ENCODE results near the gene OPN5. TPM values are rescaled to one million over a fixed set of nuclear protein-coding genes. Genes with fewer than 3 reads are reported as not detected.
"Not testable (repeated sequence)": the region's sequence is repeated elsewhere in the genome, so short reads cannot be mapped to it uniquely, and the experiment has no call there.

Gene OPN5
- not detected for total RNA-seq

- peaks cover 33% of the 10 kb centered on the region for H3K27me3 Mint-ChIP-seq
These were observed at the start of gene OPN5 for GRCh38 chr6:47781732-47782131. TSS of gene OPN5 (plus strand) at chr6:47782032. CDS start at chr6:47782067, 35 bp downstream.

GRCh38 chr6:47733879-47734558 is 47.8 kb upstream of the OPN5 start:
- H3K36me3 Mint-ChIP-seq (ENCODE audit: low read depth) = no peaks in the 10 kb centered on the region
- no peak overlapping the region for H3K4me3 Mint-ChIP-seq
- ChIA-PET CTCF (interaction anchor here (0.5 to 1.6 kb wide), 2 partner anchors 9 to 103 kb away, joined by 6 read pairs; no protein-coding TSS in a partner anchor), POLR2A (interaction anchor here (0.9 kb wide), 1 partner anchor 54 kb away, joined by 4 read pairs; no protein-coding TSS in a partner anchor)
- peak; percentile 31 for DNase-seq
- H3K27ac Mint-ChIP-seq = no peak overlapping the region
- H3K9me3 Mint-ChIP-seq = no peaks in the 10 kb centered on the region
- H3K27me3 Mint-ChIP-seq = peaks cover 4% of the 10 kb centered on the region
- H3K4me1 Mint-ChIP-seq = peaks cover 3% of the 10 kb centered on the region

More at GRCh38 chr6:47781732-47782131, at the start of gene OPN5:
- no peak within 1 kb of the TSS for H3K4me3 Mint-ChIP-seq
- ChIA-PET CTCF (interaction anchor here (1.9 to 3.6 kb wide), 2 partner anchors 150 to 152 kb away, joined by 5 to 17 read pairs; no protein-coding TSS in a partner anchor), POLR2A (no interaction called here)
- H3K4me1 Mint-ChIP-seq = peaks cover 14% of the 10 kb centered on the region
- DNase-seq = no peak
- H3K36me3 Mint-ChIP-seq (ENCODE audit: low read depth) = no peaks in the 10 kb centered on the region
- H3K9me3 Mint-ChIP-seq = no peaks in the 10 kb centered on the region
- H3K27ac Mint-ChIP-seq = no peak within 1 kb of the TSS

- DNase-seq = no peak
- Mint-ChIP-seq H3K4me1 (no peaks in the 10 kb centered on the region), H3K9me3 (no peaks in the 10 kb centered on the region), H3K27ac (no peak overlapping the region), H3K4me3 (no peak overlapping the region), H3K27me3 (peaks cover 4% of the 10 kb centered on the region), H3K36me3 (ENCODE audit: low read depth) (no peaks in the 10 kb centered on the region)
- CTCF ChIA-PET = interaction anchor here (1.6 kb wide), 1 partner anchor 104 kb away, joined by 6 read pairs; no protein-coding TSS in a partner anchor
- POLR2A ChIA-PET = interaction anchor here (0.9 kb wide), 1 partner anchor 53 kb away, joined by 4 read pairs; no protein-coding TSS in a partner anchor
These were observed 46.9 kb upstream of the OPN5 start for GRCh38 chr6:47734831-47735481.

GRCh38 chr6:47736083-47736700 is 45.6 kb upstream of the OPN5 start:
- ChIA-PET POLR2A (no interaction called here), CTCF (no interaction called here)
- Mint-ChIP-seq H3K9me3 (no peaks in the 10 kb centered on the region), H3K4me1 (no peaks in the 10 kb centered on the region), H3K27ac (no peak overlapping the region), H3K4me3 (no peak overlapping the region), H3K27me3 (peaks cover 4% of the 10 kb centered on the region), H3K36me3 (ENCODE audit: low read depth) (no peaks in the 10 kb centered on the region)
- DNase-seq = no peak

- DNase-seq = no peak
- H3K27ac Mint-ChIP-seq = no peak overlapping the region
- H3K4me3 Mint-ChIP-seq = no peak overlapping the region
- ChIA-PET CTCF (no interaction called here), POLR2A (no interaction called here)
- peaks cover 4% of the 10 kb centered on the region for H3K27me3 Mint-ChIP-seq
- no peaks in the 10 kb centered on the region for H3K9me3 Mint-ChIP-seq
- H3K4me1 Mint-ChIP-seq = peaks cover 8% of the 10 kb centered on the region
- no peaks in the 10 kb centered on the region for H3K36me3 Mint-ChIP-seq (ENCODE audit: low read depth)
These were observed 44.4 kb upstream of the OPN5 start for GRCh38 chr6:47737406-47737805.

- H3K4me1 Mint-ChIP-seq = peaks cover 8% of the 10 kb centered on the region
- H3K27ac Mint-ChIP-seq = no peak overlapping the region
- no peak for DNase-seq
- H3K27me3 Mint-ChIP-seq = no peaks in the 10 kb centered on the region
- ChIA-PET POLR2A (no interaction called here), CTCF (no interaction called here)
- no peaks in the 10 kb centered on the region for H3K9me3 Mint-ChIP-seq
- H3K4me3 Mint-ChIP-seq = no peak overlapping the region
- no peaks in the 10 kb centered on the region for H3K36me3 Mint-ChIP-seq (ENCODE audit: low read depth)
These were observed 41.1 kb upstream of the OPN5 start for GRCh38 chr6:47740714-47741113.

GRCh38 chr6:47741807-47742206 is 40.0 kb upstream of the OPN5 start:
- DNase-seq = no peak
- ChIA-PET CTCF (no interaction called here), POLR2A (no interaction called here)
- no peaks in the 10 kb centered on the region for H3K36me3 Mint-ChIP-seq (ENCODE audit: low read depth)
- H3K9me3 Mint-ChIP-seq = no peaks in the 10 kb centered on the region
- H3K27me3 Mint-ChIP-seq = no peaks in the 10 kb centered on the region
- H3K4me1 Mint-ChIP-seq = peaks cover 8% of the 10 kb centered on the region
- no peak overlapping the region for H3K4me3 Mint-ChIP-seq
- no peak overlapping the region for H3K27ac Mint-ChIP-seq

- H3K4me3 Mint-ChIP-seq = no peak overlapping the region
- H3K27me3 Mint-ChIP-seq = no peaks in the 10 kb centered on the region
- ChIA-PET POLR2A (no interaction called here), CTCF (no interaction called here)
- DNase-seq = no peak
- no peaks in the 10 kb centered on the region for H3K9me3 Mint-ChIP-seq
- H3K4me1 Mint-ChIP-seq = peaks cover 8% of the 10 kb centered on the region
- no peaks in the 10 kb centered on the region for H3K36me3 Mint-ChIP-seq (ENCODE audit: low read depth)
- H3K27ac Mint-ChIP-seq = no peak overlapping the region
These were observed 38.1 kb upstream of the OPN5 start for GRCh38 chr6:47743744-47744143.

- DNase-seq; POLR2A ChIA-PET; H3K4me3 Mint-ChIP-seq; H3K4me1 Mint-ChIP-seq; CTCF ChIA-PET; H3K27me3 Mint-ChIP-seq; H3K27ac Mint-ChIP-seq; H3K36me3 Mint-ChIP-seq (ENCODE audit: low read depth); H3K9me3 Mint-ChIP-seq: not testable (repeated sequence)
These were observed 36.6 kb upstream of the OPN5 start for GRCh38 chr6:47745269-47745668.

GRCh38 chr6:47749757-47750156 is 32.1 kb upstream of the OPN5 start:
- ChIA-PET CTCF (interaction anchor here (0.6 kb wide), 1 partner anchor 491 kb away, joined by 3 read pairs; no protein-coding TSS in a partner anchor), POLR2A (no interaction called here)
- Mint-ChIP-seq H3K9me3 (no peaks in the 10 kb centered on the region), H3K4me1 (no peaks in the 10 kb centered on the region), H3K4me3 (no peak overlapping the region), H3K36me3 (ENCODE audit: low read depth) (no peaks in the 10 kb centered on the region), H3K27me3 (peaks cover 12% of the 10 kb centered on the region), H3K27ac (no peak overlapping the region)
- no peak for DNase-seq

GRCh38 chr6:47752801-47753200 is 29.0 kb upstream of the OPN5 start:
- ChIA-PET CTCF (no interaction called here), POLR2A (no interaction called here)
- no peak for DNase-seq
- Mint-ChIP-seq H3K36me3 (ENCODE audit: low read depth) (no peaks in the 10 kb centered on the region), H3K27me3 (peaks cover 20% of the 10 kb centered on the region), H3K9me3 (peaks cover 2% of the 10 kb centered on the region), H3K4me1 (no peaks in the 10 kb centered on the region), H3K27ac (no peak overlapping the region), H3K4me3 (no peak overlapping the region)

GRCh38 chr6:47759364-47759763 is 22.5 kb upstream of the OPN5 start:
- ChIA-PET POLR2A (no interaction called here), CTCF (no interaction called here)
- DNase-seq = no peak
- no peak overlapping the region for H3K27ac Mint-ChIP-seq
- no peaks in the 10 kb centered on the region for H3K36me3 Mint-ChIP-seq (ENCODE audit: low read depth)
- H3K4me1 Mint-ChIP-seq = no peaks in the 10 kb centered on the region
- H3K4me3 Mint-ChIP-seq = no peak overlapping the region
- peaks cover 20% of the 10 kb centered on the region for H3K27me3 Mint-ChIP-seq
- peaks cover 2% of the 10 kb centered on the region for H3K9me3 Mint-ChIP-seq

- H3K4me1 Mint-ChIP-seq = no peaks in the 10 kb centered on the region
- no peaks in the 10 kb centered on the region for H3K36me3 Mint-ChIP-seq (ENCODE audit: low read depth)
- DNase-seq = no peak
- H3K27ac Mint-ChIP-seq = no peak overlapping the region
- POLR2A ChIA-PET = no interaction called here
- peaks cover 3% of the 10 kb centered on the region for H3K9me3 Mint-ChIP-seq
- peaks cover 18% of the 10 kb centered on the region for H3K27me3 Mint-ChIP-seq
- no peak overlapping the region for H3K4me3 Mint-ChIP-seq
- CTCF ChIA-PET = no interaction called here
These were observed 19.3 kb upstream of the OPN5 start for GRCh38 chr6:47762502-47762901.

Measured in activated CD4-positive, alpha-beta T cell treated with anti-CD3 and anti-CD28 coated beads, Interleukin-2, amount 10 ng/mL, durations not matched to agents 7 days and 5 days (primary cell).